Mesothelial cell of epicardium (in vitro differentiated cells): ENCODE results near the gene FECH. TPM values are rescaled to one million over a fixed set of nuclear protein-coding genes. Genes with fewer than 3 reads are reported as not detected.

Experiments
- DNase-seq, 2 experiments: peaks; one replicate each; pipeline ENCODE4 v3.0.0; 2021; ENCODE audit warnings: low spot score in 2 of 2; ENCODE audit not compliant: unreplicated experiment in 2 of 2
- H3K27ac Mint-ChIP-seq: 2 replicates; pipeline ENCODE4 v1.8.0; 2021; ENCODE audit warnings: mixed read lengths
- H3K27me3 Mint-ChIP-seq: 2 replicates; pipeline ENCODE4 v1.8.0; 2021; ENCODE audit warnings: low read depth, mixed read lengths
- H3K36me3 Mint-ChIP-seq: 2 replicates; pipeline ENCODE4 v1.8.0; 2021; ENCODE audit warnings: mixed read lengths
- H3K4me1 Mint-ChIP-seq: 2 replicates; pipeline ENCODE4 v1.8.0; 2021; ENCODE audit warnings: mixed read lengths
- H3K4me3 Mint-ChIP-seq: 2 replicates; pipeline ENCODE4 v1.8.0; 2021; ENCODE audit warnings: mild to moderate bottlenecking, moderate library complexity, mixed read lengths
- H3K9me3 Mint-ChIP-seq: 2 replicates; pipeline ENCODE4 v1.8.0; 2021; ENCODE audit warnings: mixed read lengths
- total RNA-seq: library from RNA; stranded (reverse); gene quantifications from 3 replicates; pipeline ENCODE4 v1.2.1, GENCODE V29; 2021
- TF ChIP-seq, protein P1 (sequence below): fragments of 200-600 bp; sonication (generic); IDR thresholded peaks from one replicate; pipeline ENCODE4 v1.5.0; 2021; ENCODE audit warnings: antibody characterized with exemption; ENCODE audit not compliant: unreplicated experiment

FECH gene, protein sequence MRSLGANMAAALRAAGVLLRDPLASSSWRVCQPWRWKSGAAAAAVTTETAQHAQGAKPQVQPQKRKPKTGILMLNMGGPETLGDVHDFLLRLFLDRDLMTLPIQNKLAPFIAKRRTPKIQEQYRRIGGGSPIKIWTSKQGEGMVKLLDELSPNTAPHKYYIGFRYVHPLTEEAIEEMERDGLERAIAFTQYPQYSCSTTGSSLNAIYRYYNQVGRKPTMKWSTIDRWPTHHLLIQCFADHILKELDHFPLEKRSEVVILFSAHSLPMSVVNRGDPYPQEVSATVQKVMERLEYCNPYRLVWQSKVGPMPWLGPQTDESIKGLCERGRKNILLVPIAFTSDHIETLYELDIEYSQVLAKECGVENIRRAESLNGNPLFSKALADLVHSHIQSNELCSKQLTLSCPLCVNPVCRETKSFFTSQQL
- total RNA-seq = 28.3 to 31.1 TPM (median 29.4 TPM) in 3 replicates

DNA sequence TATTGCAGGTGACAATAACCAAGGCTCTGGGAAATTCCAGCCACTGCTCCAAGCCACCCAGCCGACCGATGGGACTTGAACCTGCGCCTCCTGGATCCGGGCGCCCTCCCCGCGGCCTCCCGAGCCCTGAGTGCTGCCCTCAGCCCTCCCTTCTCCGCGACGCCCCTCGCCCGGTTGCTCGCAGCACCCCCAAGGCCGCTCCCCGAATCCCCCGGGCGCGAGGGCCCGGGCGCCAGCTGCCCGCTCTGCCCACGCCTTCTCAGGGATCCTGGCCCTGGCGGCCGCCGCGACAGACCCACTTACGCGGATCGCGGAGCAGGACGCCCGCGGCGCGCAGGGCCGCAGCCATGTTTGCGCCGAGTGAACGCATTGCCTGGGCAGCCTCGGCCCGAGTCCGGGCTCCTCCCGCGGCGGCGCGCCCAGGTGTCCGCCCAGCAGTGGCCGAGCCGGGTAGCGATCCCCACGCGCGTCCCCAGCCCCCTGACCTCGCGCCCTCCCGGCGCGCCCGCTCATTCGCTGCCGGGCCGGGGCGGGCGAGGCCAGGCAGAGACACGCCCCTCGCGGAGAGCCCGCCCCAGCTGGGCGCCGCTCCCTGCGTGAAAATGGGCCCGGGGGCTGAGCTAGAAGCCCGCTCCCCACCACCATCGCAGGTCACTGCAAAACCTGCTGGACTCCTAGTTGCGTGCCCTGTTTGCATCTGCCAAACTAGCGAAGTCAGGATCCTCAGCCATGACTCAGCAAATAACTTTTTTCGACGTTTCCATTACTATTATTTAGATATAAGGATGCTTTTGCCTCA lies at the start of gene FECH:
Gene FECH (minus strand): TSS at position 452 of the 799 bp plus-strand sequence. CDS start 82 bp downstream, at position 370.
- peak; percentile 42 to 71 for DNase-seq

DNA sequence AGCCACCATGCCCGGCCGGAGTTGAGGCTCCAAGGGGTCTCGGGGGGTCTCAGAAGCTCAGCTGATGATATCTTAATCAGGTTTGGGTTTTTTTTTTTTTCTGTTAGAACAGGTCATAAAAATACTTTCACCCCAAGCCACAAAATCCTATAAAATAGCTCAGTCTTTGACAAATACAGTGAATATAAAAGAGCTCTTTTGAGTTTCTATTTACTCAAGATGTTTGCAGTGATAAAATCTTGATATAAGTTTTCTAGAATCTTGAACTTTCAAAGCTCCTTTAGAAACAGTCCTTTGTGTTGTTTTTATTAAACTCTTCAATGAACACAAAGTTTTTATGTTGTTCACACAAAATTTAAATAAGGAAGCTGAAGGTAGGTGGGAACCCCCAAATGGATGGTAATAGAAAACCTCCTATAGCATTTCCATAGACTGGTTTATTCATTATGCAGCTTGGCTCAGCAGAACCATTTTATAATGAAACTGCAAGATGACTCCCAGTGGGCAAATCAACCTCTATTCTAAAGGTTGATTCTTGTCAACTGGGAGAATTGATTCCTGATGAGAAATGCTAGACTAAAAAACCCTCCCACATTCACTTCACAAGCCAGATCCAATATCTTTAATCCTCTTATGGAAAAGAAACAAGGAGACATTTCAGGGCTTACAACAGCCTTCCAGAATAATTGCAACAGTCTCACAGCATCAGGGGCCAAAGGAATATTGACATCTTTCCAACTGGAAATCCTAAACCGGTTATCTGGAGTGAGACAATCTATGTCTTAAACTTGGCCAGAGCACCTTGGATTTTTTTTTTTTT lies 48.7 kb upstream of the FECH start:
- Mint-ChIP-seq H3K27ac (peak overlapping the region; percentile 44), H3K4me1 (peaks cover 20% of the 10 kb centered on the region), H3K9me3 (no peaks in the 10 kb centered on the region), H3K36me3 (peaks cover 9% of the 10 kb centered on the region), H3K4me3 (no peak overlapping the region), H3K27me3 (no peaks in the 10 kb centered on the region)
- TF ChIP-seq, protein P1, sequence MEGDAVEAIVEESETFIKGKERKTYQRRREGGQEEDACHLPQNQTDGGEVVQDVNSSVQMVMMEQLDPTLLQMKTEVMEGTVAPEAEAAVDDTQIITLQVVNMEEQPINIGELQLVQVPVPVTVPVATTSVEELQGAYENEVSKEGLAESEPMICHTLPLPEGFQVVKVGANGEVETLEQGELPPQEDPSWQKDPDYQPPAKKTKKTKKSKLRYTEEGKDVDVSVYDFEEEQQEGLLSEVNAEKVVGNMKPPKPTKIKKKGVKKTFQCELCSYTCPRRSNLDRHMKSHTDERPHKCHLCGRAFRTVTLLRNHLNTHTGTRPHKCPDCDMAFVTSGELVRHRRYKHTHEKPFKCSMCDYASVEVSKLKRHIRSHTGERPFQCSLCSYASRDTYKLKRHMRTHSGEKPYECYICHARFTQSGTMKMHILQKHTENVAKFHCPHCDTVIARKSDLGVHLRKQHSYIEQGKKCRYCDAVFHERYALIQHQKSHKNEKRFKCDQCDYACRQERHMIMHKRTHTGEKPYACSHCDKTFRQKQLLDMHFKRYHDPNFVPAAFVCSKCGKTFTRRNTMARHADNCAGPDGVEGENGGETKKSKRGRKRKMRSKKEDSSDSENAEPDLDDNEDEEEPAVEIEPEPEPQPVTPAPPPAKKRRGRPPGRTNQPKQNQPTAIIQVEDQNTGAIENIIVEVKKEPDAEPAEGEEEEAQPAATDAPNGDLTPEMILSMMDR = no peak
- DNase-seq = no peak

More for the DNA sequence above, at the start of gene FECH:
- Mint-ChIP-seq H3K27ac (peak within 1 kb of the TSS; percentile 88), H3K9me3 (no peaks in the 10 kb centered on the region), H3K27me3 (no peaks in the 10 kb centered on the region), H3K4me1 (peaks cover 20% of the 10 kb centered on the region), H3K4me3 (peak within 1 kb of the TSS; percentile 80), H3K36me3 (peaks cover 9% of the 10 kb centered on the region)
- TF ChIP-seq, protein P1 = no peak

DNA sequence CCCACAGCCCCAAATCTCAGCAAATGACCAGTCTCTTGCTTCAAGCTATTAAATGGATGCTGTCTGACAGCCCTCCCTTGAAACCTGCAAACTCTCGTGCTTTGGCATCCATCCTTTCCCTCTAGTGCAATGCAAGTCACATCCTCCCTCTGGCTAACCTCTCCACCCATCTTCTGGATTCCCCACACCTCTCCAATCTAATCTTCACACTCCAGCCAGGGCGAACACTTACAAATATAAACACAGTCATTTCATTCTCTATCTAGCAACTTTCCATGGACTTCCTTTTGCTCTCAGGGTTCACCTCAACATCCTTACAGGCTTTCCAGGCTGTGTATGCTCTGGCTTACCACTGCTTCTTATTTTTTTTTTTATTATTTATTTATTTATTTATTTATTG lies 45.2 kb upstream of the FECH start:
- Mint-ChIP-seq H3K36me3 (peaks cover 5% of the 10 kb centered on the region), H3K9me3 (no peaks in the 10 kb centered on the region), H3K4me1 (peaks cover 28% of the 10 kb centered on the region), H3K27ac (peak overlapping the region; percentile 36), H3K4me3 (peak overlapping the region; percentile 10), H3K27me3 (no peaks in the 10 kb centered on the region)
- no peak for DNase-seq
- TF ChIP-seq, protein P1 = no peak

DNA sequence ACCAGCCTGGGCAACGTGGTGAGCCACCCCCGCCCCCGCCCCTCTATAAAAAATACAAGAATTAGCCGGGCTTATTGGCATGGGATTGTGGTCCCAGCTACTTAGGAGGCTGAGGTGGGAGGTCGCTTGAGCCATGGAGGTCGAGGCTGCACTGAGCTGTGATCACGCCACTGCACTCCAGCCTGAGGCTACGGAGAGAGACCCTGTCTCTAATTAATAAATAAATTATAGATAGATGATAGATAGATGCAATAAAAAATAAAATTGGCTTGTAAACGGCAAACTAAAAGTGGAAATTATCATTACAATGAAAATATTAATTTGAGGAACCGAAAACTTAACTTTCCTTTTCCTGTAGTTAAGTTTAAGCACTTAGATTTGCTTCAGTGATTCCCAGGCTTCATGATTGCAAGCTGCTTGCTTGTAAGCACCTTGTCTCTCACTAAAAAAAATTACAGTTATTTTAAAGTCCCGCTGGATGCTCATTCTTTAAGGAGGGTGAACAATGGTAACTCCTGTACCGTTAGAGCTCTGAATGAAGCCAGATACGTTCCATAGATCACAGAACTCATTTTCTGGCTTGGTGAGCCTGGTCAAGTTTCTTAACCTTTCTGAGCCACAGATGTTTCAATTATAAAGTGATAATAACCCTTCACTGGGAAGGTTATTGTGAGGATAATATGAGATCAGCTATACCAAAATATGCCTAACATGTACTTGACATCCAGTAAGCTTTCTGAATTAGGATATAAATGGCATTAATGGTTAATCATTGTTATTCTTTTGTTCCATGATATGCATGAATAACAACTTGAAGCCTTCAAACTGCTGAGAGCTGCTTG lies 44.5 kb upstream of the FECH start:
- TF ChIP-seq, protein P1 = no peak
- no peaks in the 10 kb centered on the region for H3K27me3 Mint-ChIP-seq
- DNase-seq = no peak
- H3K27ac Mint-ChIP-seq = peak overlapping the region; percentile 98
- H3K9me3 Mint-ChIP-seq = no peaks in the 10 kb centered on the region
- peaks cover 25% of the 10 kb centered on the region for H3K4me1 Mint-ChIP-seq
- H3K36me3 Mint-ChIP-seq = peaks cover 5% of the 10 kb centered on the region
- peak overlapping the region; percentile 94 for H3K4me3 Mint-ChIP-seq
